PFSK-1 (cell line): ENCODE data around the gene PIK3R4.

Experiments used
- FOXP2 ChIP-seq: optimal IDR thresholded peaks from 2 replicates; pipeline ENCODE3; 2011; ENCODE audit warnings: borderline replicate concordance, control low read depth, inconsistent platforms; ENCODE audit not compliant: insufficient read depth; ENCODE audit errors: extremely low read length, extremely low read depth
- POLR2AphosphoS5 ChIP-seq: IDR thresholded peaks from 2 replicates; pipeline ENCODE4 v1.6.1; 2012; ENCODE audit warnings: low read depth, mild to moderate bottlenecking, control low read depth, low read length, moderate library complexity
- SIN3A ChIP-seq: IDR thresholded peaks from 2 replicates; pipeline ENCODE4 v1.6.1; 2012; ENCODE audit warnings: mild to moderate bottlenecking, low read length, moderate library complexity, borderline replicate concordance; ENCODE audit not compliant: insufficient read depth
- TAF1 ChIP-seq: IDR thresholded peaks from 2 replicates; pipeline ENCODE4 v1.6.1; 2012; ENCODE audit warnings: low read length, control low read depth, borderline replicate concordance; ENCODE audit not compliant: insufficient read depth
- TF ChIP-seq, protein P1 (sequence below), 2 experiments: IDR thresholded peaks; 2 replicates each; pipeline versions ENCODE4 v1.6.1 to v1.8.0; 2011 to 2012; ENCODE audit warnings: low read depth in 2 of 2, low read length in 2 of 2, control low read depth in 1 of 2, inconsistent platforms in 1 of 2, mild to moderate bottlenecking in 1 of 2, moderate library complexity in 1 of 2; ENCODE audit not compliant: insufficient read depth in 1 of 2

The PIK3R4 gene

DNA sequence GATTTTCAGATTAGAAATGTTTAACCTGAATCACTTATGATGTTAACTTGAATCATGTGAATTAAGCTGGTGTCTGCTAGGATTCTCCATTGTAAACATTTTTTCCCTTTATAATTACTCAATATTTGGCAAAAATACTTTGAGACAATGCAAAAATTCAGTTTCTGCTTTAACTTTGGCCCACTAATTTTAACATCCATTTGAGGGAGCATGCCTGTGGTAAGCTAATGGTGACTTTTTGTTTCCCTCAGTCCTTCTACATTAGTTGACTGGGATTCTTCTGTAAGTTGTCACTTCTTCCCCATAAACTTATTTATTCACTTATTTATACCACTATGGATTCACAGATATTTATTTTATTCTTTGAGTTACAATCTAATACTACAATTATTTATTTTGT is 59.3 kb downstream of the PIK3R4 start:
- TF ChIP-seq TAF1 (no peak), SIN3A (no peak)
- TF ChIP-seq, protein P1, sequence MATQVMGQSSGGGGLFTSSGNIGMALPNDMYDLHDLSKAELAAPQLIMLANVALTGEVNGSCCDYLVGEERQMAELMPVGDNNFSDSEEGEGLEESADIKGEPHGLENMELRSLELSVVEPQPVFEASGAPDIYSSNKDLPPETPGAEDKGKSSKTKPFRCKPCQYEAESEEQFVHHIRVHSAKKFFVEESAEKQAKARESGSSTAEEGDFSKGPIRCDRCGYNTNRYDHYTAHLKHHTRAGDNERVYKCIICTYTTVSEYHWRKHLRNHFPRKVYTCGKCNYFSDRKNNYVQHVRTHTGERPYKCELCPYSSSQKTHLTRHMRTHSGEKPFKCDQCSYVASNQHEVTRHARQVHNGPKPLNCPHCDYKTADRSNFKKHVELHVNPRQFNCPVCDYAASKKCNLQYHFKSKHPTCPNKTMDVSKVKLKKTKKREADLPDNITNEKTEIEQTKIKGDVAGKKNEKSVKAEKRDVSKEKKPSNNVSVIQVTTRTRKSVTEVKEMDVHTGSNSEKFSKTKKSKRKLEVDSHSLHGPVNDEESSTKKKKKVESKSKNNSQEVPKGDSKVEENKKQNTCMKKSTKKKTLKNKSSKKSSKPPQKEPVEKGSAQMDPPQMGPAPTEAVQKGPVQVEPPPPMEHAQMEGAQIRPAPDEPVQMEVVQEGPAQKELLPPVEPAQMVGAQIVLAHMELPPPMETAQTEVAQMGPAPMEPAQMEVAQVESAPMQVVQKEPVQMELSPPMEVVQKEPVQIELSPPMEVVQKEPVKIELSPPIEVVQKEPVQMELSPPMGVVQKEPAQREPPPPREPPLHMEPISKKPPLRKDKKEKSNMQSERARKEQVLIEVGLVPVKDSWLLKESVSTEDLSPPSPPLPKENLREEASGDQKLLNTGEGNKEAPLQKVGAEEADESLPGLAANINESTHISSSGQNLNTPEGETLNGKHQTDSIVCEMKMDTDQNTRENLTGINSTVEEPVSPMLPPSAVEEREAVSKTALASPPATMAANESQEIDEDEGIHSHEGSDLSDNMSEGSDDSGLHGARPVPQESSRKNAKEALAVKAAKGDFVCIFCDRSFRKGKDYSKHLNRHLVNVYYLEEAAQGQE (IDR thresholded peaks at IDR 0.05; ENCODE audit: insufficient read depth in 1 of 2, low read depth in 2 of 2, low read length in 2 of 2) = no peak

DNA sequence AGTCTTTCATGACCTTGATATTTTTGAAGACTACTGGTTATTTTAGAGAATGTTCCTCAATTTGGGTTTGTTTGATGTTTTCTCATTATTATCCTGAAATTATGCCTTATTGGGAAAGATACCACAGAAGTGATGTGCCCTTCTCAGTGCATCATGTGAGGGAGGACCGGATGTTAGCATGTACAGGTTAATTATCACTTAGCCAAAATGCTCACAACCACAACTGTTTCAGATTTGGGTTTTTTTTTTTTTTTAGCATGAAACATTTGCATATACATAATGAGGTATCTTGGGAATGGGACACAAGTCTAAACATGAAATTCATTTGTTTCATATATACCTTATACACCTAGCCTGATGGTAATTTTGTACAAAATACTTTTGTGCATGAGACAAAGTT is 59.8 kb downstream of the PIK3R4 start:
- TF ChIP-seq, protein P1 (IDR thresholded peaks at IDR 0.05; ENCODE audit: insufficient read depth in 1 of 2, low read depth in 2 of 2, low read length in 2 of 2) = no peak
- TF ChIP-seq SIN3A = no peak
- TF ChIP-seq TAF1 = no peak
- no peak for TF ChIP-seq FOXP2
- TF ChIP-seq POLR2AphosphoS5 = no peak

GRCh38 chr3:130682131-130682530 is 64.5 kb downstream of the PIK3R4 start:
- TF ChIP-seq POLR2AphosphoS5 (no peak), FOXP2 (no peak)

GRCh38 chr3:130679218-130679617 is 67.4 kb downstream of the PIK3R4 start:
- TF ChIP-seq, protein P1 (IDR thresholded peaks at IDR 0.05; ENCODE audit: insufficient read depth in 1 of 2, low read depth in 2 of 2, low read length in 2 of 2) = no peak
- no peak for TF ChIP-seq POLR2AphosphoS5
- no peak for TF ChIP-seq FOXP2
- TF ChIP-seq TAF1 = no peak
- TF ChIP-seq SIN3A = no peak

DNA sequence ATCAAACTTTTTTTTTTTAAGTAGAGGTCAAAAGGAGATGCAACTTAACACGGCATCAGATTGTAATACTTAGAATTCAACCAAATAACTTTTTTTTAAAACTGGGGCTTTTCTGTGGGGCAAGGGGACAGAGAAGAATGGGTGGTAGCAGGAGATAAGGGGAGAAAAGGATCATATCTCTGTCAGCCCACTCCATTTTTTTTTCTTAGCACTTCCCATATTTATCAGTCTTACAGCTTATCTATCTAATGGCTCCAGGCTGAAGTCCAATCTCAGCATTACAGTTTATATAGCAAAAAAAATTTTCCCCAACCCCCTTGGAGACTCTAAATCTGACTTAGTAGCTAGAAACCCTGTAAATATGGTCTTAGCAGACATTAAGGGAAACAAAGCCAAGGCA is 69.3 kb downstream of the PIK3R4 start:
- no peak for TF ChIP-seq SIN3A
- TF ChIP-seq, protein P1 (IDR thresholded peaks at IDR 0.05; ENCODE audit: insufficient read depth in 1 of 2, low read depth in 2 of 2, low read length in 2 of 2) = no peak
- TF ChIP-seq TAF1 = no peak
- no peak for TF ChIP-seq POLR2AphosphoS5
- no peak for TF ChIP-seq FOXP2
